ENCODE measurements around the gene TNFRSF13B. TPM values are rescaled to one million over a fixed set of nuclear protein-coding genes. Genes with fewer than 3 reads are reported as not detected.
"Not testable (repeated sequence)": the region's sequence is repeated elsewhere in the genome, so short reads cannot be mapped to it uniquely, and the experiment has no call there.

Gene TNFRSF13B
- polyA plus RNA-seq, 3 donors = 0.14 to 0.15 TPM; not detected in 1

DNA sequence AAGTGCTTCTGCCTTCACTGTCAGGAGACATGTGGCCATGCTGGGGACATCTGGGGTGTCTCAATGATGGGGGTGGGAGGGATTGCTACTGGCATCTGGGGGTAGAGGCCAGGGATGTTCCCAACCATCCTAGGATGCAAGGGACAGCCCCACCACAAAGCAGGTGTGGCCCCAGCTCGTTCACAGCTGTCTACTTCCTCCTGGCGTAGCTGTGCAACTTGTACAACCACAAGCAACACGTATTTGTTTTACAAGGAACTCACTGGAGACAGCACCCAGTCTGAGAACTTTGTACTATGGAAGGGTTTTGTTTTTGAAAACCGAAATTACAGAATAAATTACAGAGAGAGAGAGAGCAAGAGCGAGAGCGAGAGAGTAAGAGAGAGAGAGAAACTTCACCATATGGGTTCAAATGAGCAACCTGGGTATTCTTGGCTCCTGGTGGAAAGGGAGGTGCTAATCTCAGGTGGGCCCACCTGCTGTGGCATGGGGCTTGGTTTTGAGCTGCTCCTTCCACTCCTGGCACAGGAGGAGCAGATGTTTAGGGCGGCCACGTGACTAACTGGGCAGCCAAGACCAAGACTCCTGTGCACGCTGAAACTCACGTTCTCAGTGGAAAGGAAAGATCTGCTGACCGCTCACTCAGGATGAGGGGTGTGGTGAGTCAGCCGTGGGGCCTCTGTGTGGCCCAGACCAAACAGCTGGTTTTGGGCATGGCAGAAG lies 17.5 kb upstream of the TNFRSF13B start:
- 65 to 72% (median 71%) methylated on average over 12 of the region's 12 CpGs for WGBS, 3 donors
- no peak overlapping the region for H3K27ac ChIP-seq (ENCODE audit: low read depth, low read length)

DNA sequence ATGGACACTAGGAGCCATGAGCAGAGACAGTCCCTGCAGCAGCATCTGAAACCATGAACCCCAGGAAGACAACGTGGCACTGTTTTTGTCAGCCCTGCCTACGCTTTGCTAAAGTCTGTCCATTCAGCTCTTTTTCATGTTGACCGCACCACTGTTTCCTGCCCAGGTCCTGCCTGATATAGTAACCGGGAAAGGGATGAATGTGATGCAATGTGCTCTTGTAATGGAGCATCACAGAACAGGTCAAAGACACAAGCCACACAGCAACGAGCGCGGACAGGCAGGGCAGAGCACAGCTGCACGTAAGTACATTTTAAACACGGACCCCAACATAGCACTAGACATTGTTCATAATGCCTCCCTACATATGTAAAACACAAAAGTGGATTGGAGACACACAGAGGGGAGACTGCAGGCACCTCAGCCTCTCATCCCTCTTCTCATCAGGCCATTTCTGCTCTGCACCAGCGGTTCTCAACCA lies 16.9 kb upstream of the TNFRSF13B start:
- 66 to 76% (median 66%) methylated on average over 10 of the region's 10 CpGs for WGBS, 3 donors
- no peak overlapping the region for H3K27ac ChIP-seq (ENCODE audit: low read depth, low read length)

DNA sequence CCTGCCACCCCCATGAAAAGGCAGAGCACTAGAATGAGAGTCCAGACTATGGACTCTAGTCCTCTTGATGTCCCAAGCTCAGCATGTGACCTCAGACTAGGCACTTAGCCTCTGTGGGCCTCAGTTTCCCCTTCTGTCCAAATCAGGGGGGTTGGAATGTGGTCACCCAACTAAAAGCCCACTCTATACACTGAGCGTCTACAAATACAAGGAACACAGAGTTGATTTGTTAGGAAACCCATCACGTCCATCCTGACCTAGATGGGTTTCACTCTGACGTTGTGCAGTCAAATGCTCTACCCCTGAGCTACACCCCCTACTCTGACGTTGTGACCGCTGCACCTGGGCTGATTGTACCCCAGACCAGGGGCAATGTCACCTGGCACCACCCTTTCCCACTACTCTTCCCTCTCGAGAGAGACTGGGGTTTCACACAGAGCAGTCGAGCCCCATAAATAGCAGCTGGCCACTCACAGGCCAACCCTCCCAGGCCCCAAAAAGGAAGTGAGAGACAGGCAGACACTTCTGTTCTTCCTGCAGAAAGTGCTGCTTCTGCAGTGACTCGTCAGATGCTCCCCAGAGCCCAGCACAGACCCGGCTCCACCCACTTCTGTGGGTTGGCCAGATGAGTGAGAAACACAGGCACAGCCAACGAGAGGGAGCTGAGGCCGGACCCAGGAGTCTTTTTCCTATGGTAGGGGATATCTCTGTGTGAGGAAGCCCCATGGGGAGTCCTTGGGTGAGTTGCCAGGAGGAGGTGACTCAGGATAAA lies 16.1 kb upstream of the TNFRSF13B start:
- H3K27ac ChIP-seq (ENCODE audit: low read depth, low read length) = no peak overlapping the region
- 27 to 55% (median 29%) methylated on average over 11 of the region's 11 CpGs for WGBS, 3 donors

DNA sequence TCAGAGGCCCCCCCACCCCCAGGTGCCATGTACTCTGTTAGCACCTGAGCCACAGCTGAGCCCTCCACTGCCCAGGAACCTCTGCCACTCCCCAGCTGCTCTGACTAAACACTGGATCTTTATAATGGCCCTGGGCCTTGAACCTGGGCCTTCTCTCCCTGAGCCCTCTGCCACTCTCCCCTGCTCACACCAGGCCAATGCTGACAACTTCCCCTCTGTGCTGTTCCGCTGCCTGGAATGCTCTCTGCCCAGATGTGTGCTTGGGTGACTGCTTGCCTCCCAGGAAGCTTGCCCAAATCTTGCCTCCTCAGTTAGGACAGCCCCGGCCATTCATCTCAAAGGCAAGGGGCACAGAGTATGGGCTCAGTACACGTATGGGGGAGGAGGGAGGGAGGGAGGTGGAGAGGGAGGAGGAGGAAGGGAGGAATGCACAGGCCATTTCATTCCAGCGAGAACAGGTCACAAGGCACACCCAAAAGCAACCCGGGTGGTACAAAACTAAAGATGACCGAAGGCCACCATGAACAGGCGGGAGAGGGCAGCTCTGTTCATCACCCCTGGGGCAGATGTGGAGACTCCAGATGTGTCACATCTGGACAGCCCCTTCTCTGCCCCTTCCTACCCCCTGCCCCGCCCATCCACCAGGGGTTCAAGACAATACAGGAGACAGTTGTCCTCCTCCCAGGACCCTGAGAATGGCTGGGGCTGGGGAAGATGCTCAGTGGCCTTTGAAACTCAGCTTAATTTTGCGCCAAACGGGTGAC lies 15.3 kb upstream of the TNFRSF13B start:
- 83 to 92% (median 84%) methylated on average over 10 of the region's 10 CpGs for WGBS, 3 donors
- no peak overlapping the region for H3K27ac ChIP-seq (ENCODE audit: low read depth, low read length)

DNA sequence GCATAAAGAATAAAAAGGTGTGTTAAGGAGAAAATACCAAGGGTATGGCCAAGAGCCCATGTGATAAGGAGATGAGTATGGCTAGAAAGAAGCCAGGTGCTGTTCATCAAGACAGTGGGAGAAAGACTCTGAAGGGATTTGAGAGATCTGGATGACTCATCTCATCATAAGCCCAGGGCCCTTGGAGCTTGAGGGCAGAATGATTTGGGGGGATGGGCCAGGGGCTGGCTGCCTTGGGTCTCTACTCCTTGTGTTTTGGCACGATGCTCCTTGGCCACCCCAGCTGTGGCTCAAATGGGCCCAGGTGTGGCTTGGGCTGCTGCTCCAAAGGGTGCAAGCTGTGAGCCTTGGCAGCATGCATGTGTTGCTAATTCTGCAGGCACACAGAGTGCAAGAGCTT lies 14.5 kb upstream of the TNFRSF13B start:
- WGBS, 3 donors = 60 to 89% (median 86%) methylated on average over 1 of the region's 1 CpG
- H3K27ac ChIP-seq (ENCODE audit: low read depth, low read length) = no peak overlapping the region

DNA sequence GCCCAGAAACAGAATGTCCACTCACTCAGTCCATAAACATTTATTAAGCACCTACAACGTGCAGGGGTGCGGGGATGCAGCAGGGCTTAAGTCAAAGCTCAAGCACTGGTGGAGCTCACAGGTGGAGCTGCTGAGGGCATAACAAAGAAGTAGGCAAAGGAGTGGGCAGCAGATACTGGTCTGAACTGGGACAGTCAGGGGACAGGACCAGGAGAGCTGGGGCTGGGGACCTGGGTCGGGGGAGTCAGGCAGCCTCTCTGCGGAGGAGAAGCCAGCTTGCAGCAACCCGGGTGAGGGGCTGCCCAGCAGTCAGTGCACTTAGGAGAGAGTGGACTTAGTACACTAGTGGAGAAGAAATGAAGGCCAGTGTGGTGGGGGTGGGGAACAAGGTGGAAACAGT lies 10.0 kb upstream of the TNFRSF13B start:
- 84 to 89% (median 87%) methylated on average over 5 of the region's 5 CpGs for WGBS, 3 donors
- no peak overlapping the region for H3K27ac ChIP-seq (ENCODE audit: low read depth, low read length)

DNA sequence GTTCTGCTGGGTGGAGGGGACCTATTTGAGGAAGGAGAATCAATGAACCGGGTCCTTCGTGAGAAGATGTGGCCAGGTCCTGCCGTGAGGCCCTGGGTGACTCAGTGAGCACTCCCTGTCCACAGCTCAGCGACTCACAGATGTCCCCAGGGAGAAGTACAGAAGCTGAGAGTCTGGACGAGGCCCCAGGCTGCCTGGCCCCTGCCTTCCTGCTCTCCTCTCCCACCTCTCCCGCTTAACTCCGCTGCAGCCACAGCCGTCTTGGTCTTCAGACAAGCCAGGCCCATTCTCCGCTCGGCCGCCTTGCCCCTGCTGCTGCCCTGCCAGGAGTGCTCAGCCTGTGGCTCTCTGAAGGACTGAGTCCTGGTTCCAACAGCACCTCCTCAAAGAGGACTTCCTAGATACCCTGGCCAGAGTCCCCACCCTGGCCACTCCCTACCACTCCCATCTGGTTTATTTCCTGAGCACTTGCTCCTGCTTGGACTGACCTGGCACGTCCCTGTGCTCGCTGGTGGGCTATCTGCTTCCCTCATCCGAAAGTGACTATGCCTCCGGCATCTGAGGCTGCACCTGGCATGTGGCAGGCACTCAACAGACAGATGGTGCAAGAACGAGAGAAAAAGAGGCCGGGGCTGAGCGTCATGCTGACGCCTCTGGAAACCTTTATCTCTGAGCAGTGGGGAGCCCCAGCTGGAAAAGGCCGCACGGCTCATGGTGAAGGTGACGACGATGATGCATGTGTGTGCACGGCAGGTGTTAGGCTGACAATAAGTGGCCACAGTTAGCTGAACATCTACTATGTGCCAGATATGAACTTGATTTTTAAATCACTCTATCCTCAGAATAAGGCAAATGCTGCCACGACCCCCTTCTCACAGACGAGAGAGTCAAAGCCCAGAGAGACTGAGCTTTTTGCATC lies 9.2 kb upstream of the TNFRSF13B start:
- H3K27ac ChIP-seq (ENCODE audit: low read depth, low read length) = no peak overlapping the region
- 85 to 87% (median 86%) methylated on average over 26 of the region's 26 CpGs for WGBS, 3 donors

DNA sequence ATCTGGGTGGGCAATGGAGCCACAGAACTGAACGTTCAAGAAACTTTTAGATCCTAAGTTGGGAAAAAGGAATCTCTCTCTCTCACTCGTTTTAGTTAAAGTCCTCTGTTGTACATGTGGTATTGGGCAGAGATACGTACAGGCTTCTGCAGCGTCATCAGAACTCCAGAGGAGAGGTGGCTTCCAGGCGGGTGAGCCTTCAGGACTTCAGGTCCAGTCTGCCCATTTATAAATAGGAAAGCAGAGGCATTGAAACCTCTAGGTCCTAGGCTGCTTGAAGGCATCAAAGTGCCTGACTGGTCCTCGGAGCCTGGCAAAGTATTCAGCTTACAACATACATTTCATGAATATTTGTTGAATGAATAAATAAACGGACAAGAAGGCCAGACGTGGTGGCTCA lies 8.1 kb upstream of the TNFRSF13B start:
- H3K27ac ChIP-seq (ENCODE audit: low read depth, low read length) = no peak overlapping the region
- WGBS, 3 donors = 74 to 82% (median 77%) methylated on average over 8 of the region's 8 CpGs

DNA sequence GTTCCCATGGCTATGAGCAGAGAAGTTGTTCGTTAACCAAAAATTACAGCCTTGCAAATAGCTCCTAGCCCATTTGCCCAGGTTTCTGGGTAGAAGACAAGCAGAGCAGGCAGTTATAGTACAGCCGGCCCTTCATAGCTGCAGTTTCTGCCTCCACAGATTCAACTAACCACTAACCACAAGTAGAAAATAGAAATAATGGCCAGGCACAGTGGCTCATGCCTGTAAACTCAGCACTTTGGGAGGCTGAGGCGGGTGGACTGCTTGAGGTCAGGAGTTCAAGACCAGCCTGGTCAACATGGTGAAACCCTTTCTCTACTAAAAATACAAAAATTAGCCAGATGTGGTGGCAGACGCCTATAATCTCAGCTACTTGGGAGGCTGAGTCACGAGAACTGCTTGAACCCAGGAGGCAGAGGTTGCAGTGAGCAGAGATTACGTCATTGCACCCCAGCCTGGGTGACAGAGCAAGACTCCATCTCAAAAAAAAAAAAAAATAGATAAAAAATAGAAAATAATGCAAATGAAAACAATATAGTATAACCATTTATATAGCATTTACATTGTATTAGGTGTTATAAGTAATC lies 7.4 kb upstream of the TNFRSF13B start:
- H3K27ac ChIP-seq (ENCODE audit: low read depth, low read length) = not testable (repeated sequence)
- WGBS, 3 donors = 87 to 92% (median 89%) methylated on average over 6 of the region's 6 CpGs

DNA sequence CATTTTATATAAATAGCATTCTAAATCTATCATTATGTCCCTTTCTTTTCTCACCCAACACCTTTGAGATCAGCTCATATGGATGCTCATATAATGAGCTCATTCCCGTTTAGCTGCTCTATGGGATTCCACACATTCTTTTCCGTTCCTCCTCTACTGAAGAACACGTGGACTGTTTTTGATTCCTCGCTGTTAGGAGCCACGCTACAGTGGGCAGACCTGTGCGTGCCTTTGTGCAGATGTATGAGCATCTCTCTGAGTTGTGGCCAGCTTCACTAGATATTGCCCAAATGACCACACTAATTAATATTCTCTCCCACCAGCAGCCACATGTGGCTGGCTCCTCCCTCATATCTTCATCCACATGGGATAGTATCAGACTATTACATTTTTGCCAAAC lies 6.0 kb upstream of the TNFRSF13B start:
- no peak overlapping the region for H3K27ac ChIP-seq (ENCODE audit: low read depth, low read length)
- 60 to 76% (median 68%) methylated on average over 6 of the region's 6 CpGs for WGBS, 3 donors

DNA sequence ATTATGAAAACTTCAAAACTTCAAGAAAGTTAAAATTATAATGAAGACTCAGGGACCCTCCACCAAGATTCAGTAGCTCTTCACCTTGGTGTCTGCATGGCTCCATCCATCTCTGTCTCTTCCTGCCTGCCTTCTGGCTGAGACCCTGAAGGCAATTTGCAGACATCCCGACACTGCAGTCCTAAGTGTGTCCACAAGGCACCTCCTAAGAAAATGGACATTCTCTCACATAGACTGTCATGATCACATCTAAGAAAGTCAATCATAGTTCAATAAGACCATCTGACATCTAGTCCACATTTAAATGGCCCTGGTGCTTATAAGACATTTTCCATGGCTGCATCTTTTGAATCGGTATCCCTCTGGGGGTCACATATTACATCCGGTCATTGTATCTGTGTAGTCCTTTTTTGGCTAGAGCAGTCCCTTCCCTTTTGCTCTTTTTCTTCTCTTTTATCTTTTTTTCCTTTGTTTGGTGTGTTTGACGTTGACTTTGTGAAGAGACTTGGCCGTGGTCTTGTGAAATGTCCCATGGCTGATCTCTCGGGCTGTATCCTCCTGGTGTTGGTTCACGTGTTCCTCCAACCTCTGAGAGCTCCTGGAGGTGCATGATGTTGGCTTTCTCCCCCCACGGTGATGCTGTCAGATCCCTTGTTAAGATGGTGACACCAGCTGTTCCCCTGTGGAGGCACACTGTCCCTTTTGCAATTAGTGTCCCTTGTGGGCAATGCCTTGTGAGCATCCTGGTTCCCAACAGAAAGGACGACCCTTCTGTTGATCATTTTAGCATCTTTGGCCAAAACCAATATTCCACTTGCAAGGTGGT lies 5.0 kb upstream of the TNFRSF13B start:
- 86 to 87% (median 87%) methylated on average over 9 of the region's 9 CpGs for WGBS, 3 donors
- H3K27ac ChIP-seq (ENCODE audit: low read depth, low read length) = no peak overlapping the region

DNA sequence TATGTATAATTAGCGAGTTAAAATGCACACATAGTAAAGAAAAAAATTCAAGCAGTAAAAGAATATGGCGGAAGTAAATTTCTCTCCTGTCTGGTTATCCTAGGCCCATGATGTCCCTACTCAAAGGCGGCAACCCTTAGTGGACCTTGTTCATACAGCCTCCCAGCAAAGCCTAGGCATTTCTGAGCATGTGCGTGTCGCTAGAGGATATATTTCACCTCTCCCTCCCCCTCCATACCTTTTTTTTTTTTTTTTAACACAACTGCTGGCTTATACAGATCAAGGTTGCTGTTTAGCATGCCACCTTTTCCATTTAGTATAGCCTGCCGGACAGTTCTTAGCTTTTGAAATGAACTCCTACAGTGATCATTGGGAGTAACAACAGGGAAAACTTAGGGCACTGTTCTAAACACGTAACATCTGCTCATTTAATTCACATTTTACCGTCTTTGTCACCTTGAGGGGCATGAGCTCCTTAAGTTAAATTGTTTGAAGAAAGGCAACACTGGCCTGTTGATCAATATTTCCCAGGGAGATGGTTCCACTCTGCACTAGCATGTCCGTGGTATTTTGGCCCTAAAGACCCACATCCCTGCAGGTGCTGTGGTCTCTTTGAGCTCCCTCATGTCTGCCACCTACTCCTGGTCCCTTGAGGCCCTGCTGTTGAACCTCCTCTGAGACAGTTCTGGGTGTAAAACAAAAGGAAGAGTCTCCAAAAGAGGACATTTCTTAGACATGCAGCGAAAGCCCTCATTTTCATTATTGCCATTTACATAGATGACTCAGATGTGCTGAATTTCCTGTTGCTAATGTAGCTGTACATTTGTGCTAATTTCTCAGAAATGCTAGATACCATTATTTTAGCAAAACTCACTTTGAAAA lies 4.1 kb upstream of the TNFRSF13B start:
- H3K27ac ChIP-seq (ENCODE audit: low read depth, low read length) = no peak overlapping the region
- WGBS, 3 donors = 84 to 91% (median 88%) methylated on average over 10 of the region's 10 CpGs

DNA sequence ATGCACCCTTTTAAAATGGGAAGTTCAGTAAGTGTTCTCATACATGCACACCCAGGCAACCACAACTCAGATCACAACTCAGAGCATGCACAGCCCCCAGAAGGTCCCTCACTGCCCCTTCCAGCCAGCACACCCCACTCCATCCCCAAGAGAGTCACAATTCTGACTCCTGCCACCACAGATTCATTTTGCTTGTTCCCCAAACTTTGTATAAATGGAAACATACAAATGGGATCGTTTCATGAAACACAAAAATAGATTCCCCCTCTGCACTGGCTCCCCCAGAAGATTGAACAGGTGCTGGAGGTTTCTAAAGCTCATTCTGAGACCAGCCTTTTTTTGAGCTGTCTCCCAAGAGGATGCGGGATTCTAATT lies 3.3 kb upstream of the TNFRSF13B start:
- 76 to 88% (median 78%) methylated on average over 2 of the region's 2 CpGs for WGBS, 3 donors
- no peak overlapping the region for H3K27ac ChIP-seq (ENCODE audit: low read depth, low read length)

DNA sequence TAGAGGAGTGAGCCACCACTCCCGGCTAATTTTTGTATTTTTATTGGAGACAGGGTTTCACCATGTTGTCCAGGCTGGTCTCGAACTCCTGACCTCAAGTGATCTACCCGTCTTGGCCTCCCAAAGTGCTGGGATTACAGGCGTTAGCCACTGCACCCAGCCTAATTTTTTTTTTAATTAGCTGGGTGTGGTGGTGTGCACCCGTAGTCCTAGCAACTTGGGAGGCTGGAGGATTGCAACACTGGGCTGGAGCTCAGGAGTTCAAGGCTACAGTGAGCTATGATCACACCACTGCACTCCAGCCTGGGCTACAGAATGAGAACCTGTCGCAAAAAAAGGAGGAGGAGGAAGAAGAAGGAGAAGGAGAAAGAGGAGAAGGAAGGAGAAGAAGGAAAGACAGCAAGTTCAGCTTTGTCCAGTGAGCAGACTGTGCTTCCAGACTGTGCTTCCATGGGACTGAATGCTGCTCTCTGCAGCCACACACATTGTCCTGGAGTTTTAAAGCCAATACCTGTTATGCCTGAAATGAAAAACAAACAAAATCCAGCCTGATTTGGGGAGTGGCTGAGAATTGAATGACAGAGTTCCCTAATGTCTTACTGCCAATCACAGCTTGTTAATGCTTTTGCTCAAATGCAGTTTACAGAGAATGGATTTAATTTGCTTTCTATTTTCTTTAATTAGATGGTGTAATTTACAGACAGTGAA lies 2.8 kb upstream of the TNFRSF13B start:
- 88 to 93% (median 88%) methylated on average over 6 of the region's 6 CpGs for WGBS, 3 donors
- no peak overlapping the region for H3K27ac ChIP-seq (ENCODE audit: low read depth, low read length)

DNA sequence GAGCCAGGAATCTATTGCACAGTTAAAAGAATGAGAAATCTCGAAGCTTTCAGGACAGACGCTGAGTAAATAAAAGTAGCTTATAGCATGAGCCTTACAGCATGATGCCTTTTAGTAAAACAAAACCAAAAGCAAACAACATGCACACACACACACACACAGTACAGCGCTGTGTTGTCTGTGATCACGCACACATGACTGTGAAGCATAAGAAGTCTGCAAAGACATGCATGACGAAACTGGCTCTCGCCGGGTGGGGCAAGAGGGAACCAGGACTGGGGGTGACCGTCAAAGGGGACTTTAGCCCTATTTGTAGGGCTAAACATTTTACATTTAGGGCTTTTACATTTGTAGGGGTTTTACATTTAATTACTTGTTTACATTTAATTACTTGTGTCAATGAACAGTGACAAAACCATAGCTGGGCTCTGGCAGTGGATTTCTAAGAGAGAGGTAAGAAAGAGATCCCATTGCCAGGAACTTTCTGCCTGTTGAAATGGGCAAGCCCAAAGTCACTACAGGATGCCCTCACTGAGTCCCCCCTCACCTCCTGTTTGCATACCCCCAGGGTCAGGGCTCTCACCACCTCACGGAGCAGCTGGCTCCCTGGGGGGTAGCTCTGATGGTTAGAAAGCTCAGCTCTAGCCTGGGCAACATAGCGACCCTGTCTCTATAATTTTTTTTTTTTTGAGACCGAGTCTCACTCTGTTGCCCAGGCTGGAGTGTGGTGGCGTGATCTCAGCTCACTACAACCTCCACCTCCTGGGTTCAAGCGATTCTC lies 2.0 kb upstream of the TNFRSF13B start:
- no peak overlapping the region for H3K27ac ChIP-seq (ENCODE audit: low read depth, low read length)
- 74 to 83% (median 81%) methylated on average over 13 of the region's 13 CpGs for WGBS, 3 donors

All from adipose tissue (tissue), 3 donors.